KMS-11 (cell line): ENCODE data around the gene NOL6.

Experiments
- H2AFZ ChIP-seq: fragments of 200-600 bp; sonication (generic); 2 replicates; pipeline ENCODE4 v1.6.1; 2016; ENCODE audit warnings: antibody characterized with exemption, mixed run types, low read depth
- H3K27ac ChIP-seq: fragments of 200-600 bp; sonication (generic); 2 replicates; pipeline ENCODE4 v1.6.1; 2016; ENCODE audit warnings: mild to moderate bottlenecking, mixed run types
- H3K27me3 ChIP-seq: fragments of 200-600 bp; sonication (generic); 2 replicates; pipeline ENCODE4 v1.6.1; 2017; ENCODE audit warnings: mild to moderate bottlenecking, low read depth, mixed run types, moderate library complexity; ENCODE audit not compliant: insufficient read depth
- H3K36me3 ChIP-seq: fragments of 200-600 bp; sonication (generic); 2 replicates; pipeline ENCODE4 v1.6.1; 2017; ENCODE audit warnings: mild to moderate bottlenecking, mixed run types; ENCODE audit not compliant: insufficient read depth
- H3K4me1 ChIP-seq: fragments of 200-600 bp; sonication (generic); 2 replicates; pipeline ENCODE4 v1.6.1; 2016; ENCODE audit warnings: mild to moderate bottlenecking, low read depth, mixed run types; ENCODE audit not compliant: poor library complexity, severe bottlenecking
- H3K4me2 ChIP-seq: fragments of 200-600 bp; sonication (generic); 2 replicates; pipeline ENCODE4 v1.7.0; 2016; ENCODE audit warnings: mild to moderate bottlenecking, mixed run types
- H3K4me3 ChIP-seq: fragments of 200-600 bp; sonication (generic); IDR thresholded peaks from 2 replicates; pipeline ENCODE4 v1.6.1; 2017; ENCODE audit warnings: low read depth, low read length, mixed read lengths; ENCODE audit not compliant: insufficient read depth
- H3K79me2 ChIP-seq: fragments of 200-600 bp; sonication (generic); 2 replicates; pipeline ENCODE4 v1.6.1; 2016; ENCODE audit warnings: low read depth, mixed run types; ENCODE audit not compliant: insufficient read depth
- H3K9ac ChIP-seq: fragments of 200-600 bp; sonication (generic); 2 replicates; pipeline ENCODE4 v1.6.1; 2016; ENCODE audit warnings: mild to moderate bottlenecking, mixed run types
- H4K20me1 ChIP-seq: fragments of 200-600 bp; sonication (generic); 2 replicates; pipeline ENCODE4 v1.6.1; 2016; ENCODE audit warnings: mild to moderate bottlenecking, mixed run types; ENCODE audit not compliant: insufficient read depth
- TF ChIP-seq, protein P1 (sequence below): fragments of 200-600 bp; sonication (generic); conservative IDR thresholded peaks from 2 replicates; pipeline ENCODE4 v1.6.1; 2017; ENCODE audit warnings: low read depth, mild to moderate bottlenecking, antibody characterized with exemption, low read length, moderate library complexity, mixed read lengths

The NOL6 gene

DNA sequence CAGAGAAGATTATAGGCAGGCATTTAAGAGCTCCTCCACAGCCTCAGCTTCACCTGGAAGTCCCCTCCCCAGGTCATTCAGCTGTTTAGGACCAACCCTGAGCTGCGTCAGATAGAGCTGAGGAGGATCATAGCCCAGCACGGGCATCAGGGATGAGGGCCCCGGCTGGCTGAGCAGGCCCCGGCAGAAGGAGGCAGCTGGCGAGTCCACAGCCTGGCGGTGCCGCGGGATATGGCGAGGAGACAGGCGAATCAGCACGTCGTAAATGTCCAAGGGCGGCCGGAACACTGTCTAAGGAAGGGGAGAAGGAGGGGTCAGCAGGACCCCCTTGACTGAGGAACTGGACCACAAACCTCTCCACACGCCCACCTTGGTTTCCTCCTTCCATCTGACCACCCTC, 10.6 kb downstream of the NOL6 start:
- Histone ChIP-seq H3K27ac (no peak overlapping the region), H3K4me1 (no peaks in the 10 kb centered on the region), H3K9ac (no peak overlapping the region), H3K4me3 (no peak overlapping the region), H2AFZ (no peak overlapping the region), H3K27me3 (no peaks in the 10 kb centered on the region), H3K79me2 (no peaks in the 10 kb centered on the region), H3K4me2 (no peak overlapping the region), H4K20me1 (no peaks in the 10 kb centered on the region), H3K36me3 (peaks cover 21% of the 10 kb centered on the region; the same call in 1 of the 2 replicates)
- TF ChIP-seq, protein P1, sequence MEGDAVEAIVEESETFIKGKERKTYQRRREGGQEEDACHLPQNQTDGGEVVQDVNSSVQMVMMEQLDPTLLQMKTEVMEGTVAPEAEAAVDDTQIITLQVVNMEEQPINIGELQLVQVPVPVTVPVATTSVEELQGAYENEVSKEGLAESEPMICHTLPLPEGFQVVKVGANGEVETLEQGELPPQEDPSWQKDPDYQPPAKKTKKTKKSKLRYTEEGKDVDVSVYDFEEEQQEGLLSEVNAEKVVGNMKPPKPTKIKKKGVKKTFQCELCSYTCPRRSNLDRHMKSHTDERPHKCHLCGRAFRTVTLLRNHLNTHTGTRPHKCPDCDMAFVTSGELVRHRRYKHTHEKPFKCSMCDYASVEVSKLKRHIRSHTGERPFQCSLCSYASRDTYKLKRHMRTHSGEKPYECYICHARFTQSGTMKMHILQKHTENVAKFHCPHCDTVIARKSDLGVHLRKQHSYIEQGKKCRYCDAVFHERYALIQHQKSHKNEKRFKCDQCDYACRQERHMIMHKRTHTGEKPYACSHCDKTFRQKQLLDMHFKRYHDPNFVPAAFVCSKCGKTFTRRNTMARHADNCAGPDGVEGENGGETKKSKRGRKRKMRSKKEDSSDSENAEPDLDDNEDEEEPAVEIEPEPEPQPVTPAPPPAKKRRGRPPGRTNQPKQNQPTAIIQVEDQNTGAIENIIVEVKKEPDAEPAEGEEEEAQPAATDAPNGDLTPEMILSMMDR, result no peak

DNA sequence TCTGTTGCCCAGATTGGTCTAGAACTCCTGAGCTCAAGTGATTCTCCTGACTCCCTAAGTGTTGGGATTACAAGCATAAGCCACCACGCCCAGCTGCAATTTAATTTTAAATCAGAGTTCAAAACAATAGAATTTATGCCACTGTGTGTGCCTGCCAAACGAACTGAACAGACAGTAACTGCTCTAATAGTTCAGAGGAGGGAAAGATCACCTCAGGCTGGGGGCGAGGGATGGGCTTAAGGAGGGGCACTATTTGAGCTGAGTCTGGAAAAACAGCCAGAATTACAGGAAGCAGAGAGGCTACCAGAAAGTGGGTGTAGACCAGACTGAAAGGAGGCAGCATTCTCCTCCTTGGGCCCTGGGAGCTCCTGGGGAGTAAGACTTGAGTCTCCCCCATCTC, 12.2 kb downstream of the NOL6 start:
- Histone ChIP-seq H2AFZ (no peak overlapping the region), H3K27ac (no peak overlapping the region), H3K4me2 (no peak overlapping the region), H3K9ac (no peak overlapping the region), H4K20me1 (no peaks in the 10 kb centered on the region), H3K79me2 (no peaks in the 10 kb centered on the region), H3K36me3 (peaks cover 18% of the 10 kb centered on the region; the same call in 1 of the 2 replicates), H3K27me3 (no peaks in the 10 kb centered on the region), H3K4me1 (peaks cover 3% of the 10 kb centered on the region), H3K4me3 (no peak overlapping the region)
- TF ChIP-seq, protein P1, result no peak

DNA sequence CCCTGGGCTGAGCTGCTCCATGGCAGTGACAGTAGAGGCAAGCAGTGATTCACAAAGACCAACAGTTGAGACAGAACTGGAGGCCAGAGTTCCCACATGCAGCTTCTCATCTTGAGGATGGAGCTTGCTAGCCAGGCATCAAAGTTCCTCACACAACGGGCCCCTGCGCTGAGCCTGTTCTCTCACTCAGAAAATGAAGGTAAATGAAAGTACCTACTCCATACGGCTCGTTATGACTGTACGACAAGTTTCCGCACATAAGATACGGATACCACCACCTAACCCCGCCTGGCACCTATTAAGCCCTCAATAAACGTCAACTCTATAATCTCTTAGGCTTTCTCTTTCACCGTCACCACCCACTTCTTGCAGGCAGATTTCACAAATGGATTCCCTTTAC, 12.9 kb downstream of the NOL6 start:
- H3K4me1 ChIP-seq, result peaks cover 9% of the 10 kb centered on the region
- no peaks in the 10 kb centered on the region for H3K79me2 ChIP-seq
- H3K9ac ChIP-seq, result no peak overlapping the region
- no peak overlapping the region for H3K4me3 ChIP-seq
- TF ChIP-seq, protein P1, result no peak
- no peak overlapping the region for H2AFZ ChIP-seq
- H3K36me3 ChIP-seq, result peaks cover 14% of the 10 kb centered on the region; the same call in 1 of the 2 replicates
- H3K27me3 ChIP-seq, result no peaks in the 10 kb centered on the region
- no peaks in the 10 kb centered on the region for H4K20me1 ChIP-seq
- no peak overlapping the region for H3K27ac ChIP-seq
- no peak overlapping the region for H3K4me2 ChIP-seq

DNA sequence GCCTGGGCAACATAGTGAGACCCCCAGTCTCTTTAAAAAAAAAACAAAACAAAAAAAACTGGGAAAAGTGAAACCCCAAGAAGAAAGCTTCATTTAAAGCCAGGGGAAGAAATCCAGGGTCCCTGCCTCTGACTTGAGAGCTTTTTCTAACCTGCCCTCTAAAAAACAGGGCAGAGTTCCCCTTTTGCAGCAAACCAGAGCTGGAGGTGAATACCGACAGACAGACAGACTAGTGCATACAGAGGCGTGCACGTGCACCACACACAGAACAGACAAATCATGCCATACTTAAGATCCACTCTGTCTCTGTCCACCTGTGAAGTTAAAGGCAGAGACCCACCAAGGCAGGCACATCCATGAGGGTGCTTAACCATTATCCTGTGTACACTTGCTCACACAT, 14.6 kb downstream of the NOL6 start:
- no peak overlapping the region for H3K4me2 ChIP-seq
- TF ChIP-seq, protein P1, result no peak
- H3K27ac ChIP-seq, result no peak overlapping the region
- H4K20me1 ChIP-seq, result no peaks in the 10 kb centered on the region
- no peak overlapping the region for H3K9ac ChIP-seq
- peaks cover 7% of the 10 kb centered on the region; the same call in 1 of the 2 replicates for H3K36me3 ChIP-seq
- no peak overlapping the region for H2AFZ ChIP-seq
- peaks cover 25% of the 10 kb centered on the region for H3K4me1 ChIP-seq
- no peaks in the 10 kb centered on the region for H3K27me3 ChIP-seq
- H3K4me3 ChIP-seq, result no peak overlapping the region
- H3K79me2 ChIP-seq, result no peaks in the 10 kb centered on the region
